ENCODE data around the gene PSMB7. TPM values are rescaled to one million over a fixed set of nuclear protein-coding genes. Genes with fewer than 3 reads are reported as not detected.
A peak's percentile ranks its signal among the peaks of the same experiment; 100 is the strongest.

PSMB7 gene
- total RNA-seq: 223 and 225 TPM in 2 replicates

GRCh38 chr9:124415102-124415851, at the start of gene PSMB7:
Gene PSMB7, minus strand, starts transcription at chr9:124415442. Its CDS starts 17 bp downstream, at chr9:124415425.
- Mint-ChIP-seq H3K9me3 (peaks cover 4% of the 10 kb centered on the region), H3K4me3 (peak within 1 kb of the TSS; percentile 96), H3K4me1 (peaks cover 26% of the 10 kb centered on the region), H3K27me3 (no peaks in the 10 kb centered on the region), H3K36me3 (ENCODE audit: low read depth) (peaks cover 42% of the 10 kb centered on the region), H3K27ac (peak within 1 kb of the TSS; percentile 95)
- intact Hi-C loops (cut with micrococcal nuclease): loop anchor here (2.0 to 10.0 kb wide), 4 partner anchors 450 to 1470 kb away; partner anchors contain the start of genes ARPC5L, DENND1A, RABGAP1 and RPL35
- DNase-seq: peak; percentile 99

DNA sequence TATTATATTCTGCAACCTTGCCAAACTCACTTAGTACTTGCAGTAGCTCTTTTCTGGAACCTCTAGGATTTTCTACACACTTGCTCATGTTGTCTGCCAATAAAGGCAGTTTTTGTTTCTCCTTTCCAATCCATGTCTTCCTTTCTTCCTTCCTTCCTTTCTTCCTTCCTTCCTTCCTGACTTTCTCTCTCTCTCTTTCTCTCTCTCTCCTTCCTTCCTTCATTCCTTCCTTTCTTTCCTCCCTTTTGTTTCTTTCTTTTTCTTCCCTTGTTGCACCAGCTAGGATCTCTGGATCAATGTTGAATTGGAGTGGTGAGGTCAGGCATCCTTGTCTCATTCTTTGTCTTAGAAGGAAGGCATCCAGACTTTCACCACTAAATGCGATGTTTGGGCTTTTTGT, 47.5 kb upstream of the PSMB7 start:
- Mint-ChIP-seq H3K27ac (no peak overlapping the region), H3K36me3 (ENCODE audit: low read depth) (no peaks in the 10 kb centered on the region), H3K9me3 (no peaks in the 10 kb centered on the region), H3K4me1 (no peaks in the 10 kb centered on the region), H3K4me3 (no peak overlapping the region), H3K27me3 (peaks cover 10% of the 10 kb centered on the region)
- intact Hi-C loops (cut with micrococcal nuclease): no loop called here
- DNase-seq: no peak

DNA sequence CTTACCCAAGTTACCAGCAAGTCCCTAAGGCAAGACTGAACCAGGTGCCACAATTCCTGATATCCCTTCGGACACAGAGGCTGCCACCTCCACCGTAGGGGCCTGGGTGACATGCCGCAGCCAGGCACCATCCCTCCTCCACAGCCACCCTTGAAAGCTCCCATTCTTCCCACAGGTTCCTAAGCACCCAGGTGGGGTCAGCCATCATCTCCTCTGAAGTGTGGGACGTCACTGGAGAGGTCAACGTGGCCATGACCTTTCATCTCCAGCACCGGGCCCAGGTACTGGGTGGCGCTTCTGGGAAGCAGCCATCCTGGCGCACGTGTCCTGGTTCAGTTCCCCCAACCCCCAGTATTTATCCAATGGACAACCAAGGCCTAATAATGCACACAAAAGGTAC, 43.2 kb upstream of the PSMB7 start:
- H3K9me3 Mint-ChIP-seq: no peaks in the 10 kb centered on the region
- H3K4me3 Mint-ChIP-seq: no peak overlapping the region
- intact Hi-C loops (cut with micrococcal nuclease): no loop called here
- H3K36me3 Mint-ChIP-seq (ENCODE audit: low read depth): no peaks in the 10 kb centered on the region
- H3K27ac Mint-ChIP-seq: no peak overlapping the region
- DNase-seq: no peak
- H3K27me3 Mint-ChIP-seq: peaks cover 4% of the 10 kb centered on the region
- H3K4me1 Mint-ChIP-seq: no peaks in the 10 kb centered on the region

DNA sequence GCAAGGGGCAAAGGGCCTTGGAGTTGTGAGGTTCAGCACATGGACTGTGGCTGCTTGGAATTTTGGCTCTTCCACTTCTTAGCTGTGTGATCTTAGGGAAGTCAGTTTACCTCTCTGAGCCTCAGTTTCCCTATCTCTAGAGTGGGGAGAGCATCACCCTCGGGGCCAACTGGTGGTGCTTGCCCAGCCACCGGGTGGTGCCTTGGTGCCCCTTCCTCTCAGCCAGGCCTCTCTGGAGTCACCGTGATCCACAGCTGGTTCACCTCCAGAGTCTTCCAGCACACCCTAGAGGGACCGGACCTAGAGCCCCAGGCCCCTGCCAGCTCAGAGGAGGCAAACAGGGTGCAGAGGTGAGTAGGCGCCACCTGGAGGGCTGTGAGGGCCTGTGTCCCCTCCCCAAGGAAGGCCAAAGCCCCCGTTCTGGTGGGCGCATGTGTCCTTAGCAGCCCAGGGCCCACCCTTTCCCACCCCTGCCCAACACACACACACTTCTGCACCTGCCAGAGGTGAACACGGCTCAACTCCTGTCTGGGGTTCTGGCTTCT, 42.7 kb upstream of the PSMB7 start:
- DNase-seq: no peak
- H3K36me3 Mint-ChIP-seq (ENCODE audit: low read depth): no peaks in the 10 kb centered on the region
- H3K4me3 Mint-ChIP-seq: no peak overlapping the region
- H3K9me3 Mint-ChIP-seq: no peaks in the 10 kb centered on the region
- no peaks in the 10 kb centered on the region for H3K4me1 Mint-ChIP-seq
- peaks cover 4% of the 10 kb centered on the region for H3K27me3 Mint-ChIP-seq
- no peak overlapping the region for H3K27ac Mint-ChIP-seq
- intact Hi-C loops (cut with micrococcal nuclease): no loop called here

DNA sequence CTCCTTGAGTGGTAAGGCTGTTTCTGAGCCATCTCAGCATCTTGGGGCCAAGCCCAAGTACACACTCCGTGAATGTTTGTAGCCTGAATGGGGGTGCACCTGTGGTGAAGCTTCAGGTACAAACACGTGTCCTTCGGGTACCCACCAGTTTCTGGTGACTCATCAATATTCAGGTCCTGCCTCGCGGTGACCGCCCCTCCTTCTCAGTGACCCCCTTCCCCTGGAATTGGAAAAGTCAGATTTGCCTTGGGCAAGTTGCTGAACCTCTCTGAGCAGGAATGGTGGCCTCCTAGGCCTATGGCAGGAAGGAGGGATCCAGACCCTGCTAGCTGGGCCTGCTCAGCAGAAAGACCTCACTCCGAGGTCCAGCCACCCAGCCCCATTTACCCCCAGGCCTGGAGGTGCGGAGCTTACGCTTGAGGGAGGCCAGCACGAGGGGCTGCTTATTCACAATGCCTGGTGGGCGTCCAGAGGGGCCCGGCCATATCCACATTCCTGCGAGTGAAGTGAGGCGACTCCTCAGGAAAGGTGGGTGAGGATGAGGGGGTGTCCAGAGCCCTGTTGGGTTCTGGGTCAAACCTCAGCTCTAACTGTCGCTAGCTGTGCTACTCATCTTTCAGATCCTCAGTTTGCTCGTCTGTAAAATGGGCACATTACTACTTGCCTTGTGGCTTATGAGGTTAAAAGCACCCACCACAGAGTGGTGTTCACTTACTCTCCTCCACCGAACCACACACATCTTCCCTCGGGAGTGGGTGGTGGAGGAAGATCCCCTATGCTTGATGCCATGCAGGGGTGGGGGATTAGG, 42.0 kb upstream of the PSMB7 start:
- Mint-ChIP-seq H3K27ac (no peak overlapping the region), H3K4me1 (no peaks in the 10 kb centered on the region), H3K4me3 (no peak overlapping the region), H3K9me3 (no peaks in the 10 kb centered on the region), H3K27me3 (peaks cover 6% of the 10 kb centered on the region), H3K36me3 (ENCODE audit: low read depth) (no peaks in the 10 kb centered on the region)
- DNase-seq: no peak
- intact Hi-C loops (cut with micrococcal nuclease): no loop called here

DNA sequence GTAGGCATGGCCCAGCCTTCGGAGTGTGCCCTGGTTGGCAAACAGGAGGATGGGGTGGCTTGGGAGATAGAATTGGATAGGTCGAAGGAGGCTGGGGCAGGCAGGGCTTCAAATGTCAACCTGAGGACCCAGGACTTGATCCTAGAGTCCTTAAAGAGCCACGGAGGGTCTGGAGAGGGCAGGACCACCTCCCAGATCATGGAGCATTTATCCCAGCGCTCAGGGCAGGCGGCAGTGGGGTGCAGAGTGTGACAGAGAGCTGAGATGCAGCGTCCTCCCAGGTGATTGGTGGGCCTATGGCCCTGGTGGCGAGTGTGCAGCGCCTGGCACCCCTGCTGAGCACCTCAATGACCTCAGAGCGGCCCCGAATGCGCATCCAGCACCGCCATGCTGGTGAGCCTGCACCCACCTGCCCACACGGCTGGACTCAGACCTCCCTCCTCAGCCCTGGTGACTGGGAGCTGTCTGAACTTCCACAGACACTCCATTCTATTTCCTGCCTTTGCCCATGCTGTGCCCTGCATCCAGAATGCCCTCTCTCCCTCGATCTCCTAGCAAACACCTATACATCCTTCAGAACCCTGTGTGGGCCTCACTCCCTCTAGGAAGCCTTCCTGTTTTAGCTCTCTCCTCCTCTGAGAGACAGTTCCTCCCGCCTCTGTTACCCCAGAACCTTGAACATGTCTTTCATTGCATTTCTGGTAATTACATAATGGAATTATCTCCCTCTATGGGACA, 41.3 kb upstream of the PSMB7 start:
- Mint-ChIP-seq H3K9me3 (no peaks in the 10 kb centered on the region), H3K4me1 (no peaks in the 10 kb centered on the region), H3K4me3 (no peak overlapping the region), H3K27ac (no peak overlapping the region), H3K27me3 (peaks cover 11% of the 10 kb centered on the region), H3K36me3 (ENCODE audit: low read depth) (no peaks in the 10 kb centered on the region)
- DNase-seq: no peak
- intact Hi-C loops (cut with micrococcal nuclease): no loop called here

DNA sequence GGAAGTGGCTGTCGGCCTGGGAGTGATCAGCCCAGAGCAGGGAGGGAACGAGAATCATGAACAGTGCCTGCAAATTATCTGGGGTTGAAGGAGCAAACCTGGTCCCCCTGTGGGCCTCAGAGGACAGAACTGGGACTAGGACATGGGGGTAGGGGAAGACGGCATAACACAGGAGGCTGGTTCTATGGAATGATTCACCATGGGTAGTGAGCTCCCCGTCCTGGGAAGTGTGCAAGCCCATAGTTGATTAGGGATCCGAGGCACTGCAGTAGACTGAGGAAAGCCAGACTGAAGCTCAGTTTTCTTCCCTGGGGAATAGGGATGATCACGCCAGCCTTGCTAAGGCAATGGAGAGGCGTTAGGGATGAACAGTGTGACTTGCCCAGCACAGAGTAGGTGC, 40.6 kb upstream of the PSMB7 start:
- intact Hi-C loops (cut with micrococcal nuclease): no loop called here

DNA sequence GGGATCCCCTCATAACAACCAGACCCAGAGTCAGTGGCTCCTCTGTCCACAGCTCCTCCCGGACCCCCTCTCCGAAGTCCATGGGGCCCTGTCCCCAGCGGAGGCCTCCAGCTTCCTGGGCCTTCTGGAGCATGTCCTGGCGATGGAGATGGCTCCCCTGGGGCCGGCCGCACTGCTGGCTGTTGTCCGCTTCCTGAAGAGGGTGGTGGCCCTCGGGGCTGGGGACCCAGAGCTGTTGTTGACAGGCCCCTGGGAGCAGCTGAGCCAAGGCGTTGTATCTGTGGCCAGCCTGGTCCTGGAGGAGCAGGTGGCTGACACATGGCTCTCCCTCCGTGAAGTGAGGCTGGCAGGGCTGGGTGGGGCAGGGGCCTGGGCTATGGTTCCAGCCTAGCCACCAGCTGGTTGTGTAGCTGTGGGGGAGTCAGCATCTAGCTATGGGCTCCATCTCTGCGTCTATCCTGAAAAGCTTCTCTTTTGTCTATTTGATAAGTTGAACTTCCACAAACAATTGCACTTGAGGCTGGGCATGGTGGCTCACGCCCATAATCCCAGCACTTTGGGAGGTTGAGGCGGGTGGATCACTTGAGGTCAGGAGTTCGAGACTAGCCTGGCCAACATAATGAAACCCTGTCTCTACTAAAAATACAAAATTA, 39.7 kb upstream of the PSMB7 start:
- H3K4me1 Mint-ChIP-seq: no peaks in the 10 kb centered on the region
- no peak overlapping the region for H3K27ac Mint-ChIP-seq
- peaks cover 17% of the 10 kb centered on the region for H3K27me3 Mint-ChIP-seq
- DNase-seq: no peak
- intact Hi-C loops (cut with micrococcal nuclease): no loop called here
- H3K36me3 Mint-ChIP-seq (ENCODE audit: low read depth): no peaks in the 10 kb centered on the region
- no peaks in the 10 kb centered on the region for H3K9me3 Mint-ChIP-seq
- no peak overlapping the region for H3K4me3 Mint-ChIP-seq

More for the DNA sequence above, 40.6 kb upstream of the PSMB7 start:
- H3K4me1 Mint-ChIP-seq: no peaks in the 10 kb centered on the region
- H3K9me3 Mint-ChIP-seq: no peaks in the 10 kb centered on the region
- H3K27me3 Mint-ChIP-seq: peaks cover 17% of the 10 kb centered on the region
- H3K4me3 Mint-ChIP-seq: no peak overlapping the region
- no peak overlapping the region for H3K27ac Mint-ChIP-seq
- DNase-seq: no peak
- H3K36me3 Mint-ChIP-seq (ENCODE audit: low read depth): no peaks in the 10 kb centered on the region

- H3K27me3 Mint-ChIP-seq: peaks cover 21% of the 10 kb centered on the region
- H3K27ac Mint-ChIP-seq: no peak overlapping the region
- H3K9me3 Mint-ChIP-seq: no peaks in the 10 kb centered on the region
- H3K4me3 Mint-ChIP-seq: no peak overlapping the region
- DNase-seq: no peak
- no peaks in the 10 kb centered on the region for H3K4me1 Mint-ChIP-seq
- H3K36me3 Mint-ChIP-seq (ENCODE audit: low read depth): no peaks in the 10 kb centered on the region
- intact Hi-C loops (cut with micrococcal nuclease): no loop called here
Observed at GRCh38 chr9:124454296-124454695, 39.1 kb upstream of the PSMB7 start.

DNA sequence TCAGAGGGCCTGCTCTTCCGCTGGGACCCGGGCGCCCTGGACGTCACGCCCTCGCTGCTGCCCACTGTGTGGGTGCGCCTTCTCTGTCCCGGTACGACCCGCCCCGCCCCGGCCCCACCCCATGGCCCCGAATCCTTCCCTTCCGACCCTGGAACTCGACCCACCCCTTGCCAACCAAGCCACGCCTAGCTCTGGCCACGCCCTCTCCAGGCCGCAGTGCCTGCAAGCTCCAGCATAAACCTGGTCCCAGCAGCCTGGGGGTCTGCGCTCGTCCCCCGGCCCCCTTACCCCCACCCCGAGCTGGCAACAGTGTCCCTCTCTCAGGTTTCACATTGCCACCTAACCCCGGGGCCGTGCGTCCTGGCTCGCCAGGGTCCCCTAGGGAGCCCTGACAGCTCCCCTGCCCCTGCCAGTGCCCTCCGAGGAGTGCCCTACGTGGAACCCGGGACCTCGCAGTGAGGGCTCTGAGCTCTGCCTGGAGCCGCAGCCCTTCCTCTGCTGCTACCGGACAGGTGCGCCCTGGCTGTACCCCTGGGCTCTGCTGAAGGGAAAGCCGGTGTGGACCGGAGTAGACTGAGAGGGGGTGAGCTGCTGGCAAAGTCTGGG, 38.4 kb upstream of the PSMB7 start:
- Mint-ChIP-seq H3K36me3 (ENCODE audit: low read depth) (no peaks in the 10 kb centered on the region), H3K9me3 (no peaks in the 10 kb centered on the region), H3K27me3 (peaks cover 24% of the 10 kb centered on the region), H3K4me1 (no peaks in the 10 kb centered on the region), H3K4me3 (no peak overlapping the region), H3K27ac (no peak overlapping the region)
- intact Hi-C loops (cut with micrococcal nuclease): no loop called here
- DNase-seq: no peak

GRCh38 chr9:124452841-124453585, 37.8 kb upstream of the PSMB7 start:
- Mint-ChIP-seq H3K9me3 (no peaks in the 10 kb centered on the region), H3K27ac (no peak overlapping the region), H3K36me3 (ENCODE audit: low read depth) (no peaks in the 10 kb centered on the region), H3K4me1 (no peaks in the 10 kb centered on the region), H3K27me3 (peaks cover 27% of the 10 kb centered on the region), H3K4me3 (no peak overlapping the region)
- intact Hi-C loops (cut with micrococcal nuclease): no loop called here
- no peak for DNase-seq

DNA sequence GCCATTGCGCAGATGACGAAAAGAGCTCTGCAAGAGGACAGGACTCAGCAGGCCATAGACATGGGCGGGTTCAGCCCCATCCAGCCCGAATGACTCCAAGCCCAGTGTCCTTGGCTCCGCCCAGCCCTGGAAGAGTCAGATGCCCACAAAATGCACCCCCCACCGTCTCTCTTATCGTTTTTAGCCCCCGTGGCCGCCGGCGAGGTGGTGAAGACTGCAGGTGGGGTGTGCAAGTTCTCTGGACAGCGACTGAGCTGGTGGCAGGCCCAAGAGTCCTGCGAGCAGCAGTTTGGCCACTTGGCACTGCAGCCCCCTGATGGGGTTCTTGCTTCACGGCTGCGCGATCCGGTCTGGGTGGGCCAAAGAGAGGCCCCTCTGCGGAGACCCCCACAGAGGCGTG, 37.1 kb upstream of the PSMB7 start:
- Mint-ChIP-seq H3K4me1 (no peaks in the 10 kb centered on the region), H3K4me3 (no peak overlapping the region), H3K27ac (no peak overlapping the region), H3K27me3 (peaks cover 27% of the 10 kb centered on the region), H3K36me3 (ENCODE audit: low read depth) (no peaks in the 10 kb centered on the region), H3K9me3 (no peaks in the 10 kb centered on the region)
- DNase-seq: no peak
- intact Hi-C loops (cut with micrococcal nuclease): no loop called here
